Astrocyte (in vitro differentiated cells and primary cell): ENCODE measurements around the gene HPSE2.

Source experiments
- CTCF ChIP-seq: IDR thresholded peaks from 2 replicates; pipeline ENCODE4 v1.5.1; 2011; ENCODE audit warnings: low read depth, mild to moderate bottlenecking, inconsistent platforms, low read length, moderate library complexity; ENCODE audit not compliant: insufficient read depth
- EZH2 ChIP-seq: IDR thresholded peaks from 2 replicates; pipeline ENCODE4 v1.6.1; 2012; ENCODE audit warnings: mild to moderate bottlenecking, low read length, inconsistent platforms; ENCODE audit not compliant: insufficient read depth

GRCh38 chr10:98433371-98433770 is 802.3 kb downstream of the HPSE2 start:
- TF ChIP-seq CTCF, result no peak
- TF ChIP-seq EZH2, result no peak
